Stomach (tissue), 9 donors: ENCODE results near the gene KCNK13. TPM values are rescaled to one million over a fixed set of nuclear protein-coding genes. Genes with fewer than 3 reads are reported as not detected.

ENCODE experiments used
- DNase-seq, 2 donors: peaks; one replicate each; pipeline versions ENCODE4 v3.0.0 to v3.0.0-alpha.2; 2013 to 2019
- H3K27ac ChIP-seq, 5 donors: fragments of 200-600 bp in 4 of 5; sonication (generic) in 4 of 5; one replicate each; pipeline ENCODE4 v1.5.1; 2013 to 2019; ENCODE audit warnings: mild to moderate bottlenecking in 1 of 5, moderate library complexity in 1 of 5
- H3K27me3 ChIP-seq, 3 donors: fragments of 200-600 bp; sonication (generic); one replicate each; pipeline ENCODE4 v1.5.1; 2017 to 2019; ENCODE audit warnings: mixed run types in 1 of 3
- H3K36me3 ChIP-seq, 4 donors: fragments of 200-600 bp; sonication (generic); 1 replicate in 3 of 4; 2 replicates in 1 of 4; pipeline ENCODE4 v1.5.1; 2016 to 2019
- H3K4me1 ChIP-seq, 4 donors: fragments of 200-600 bp; sonication (generic); one replicate each; pipeline ENCODE4 v1.5.1; 2016 to 2019
- H3K4me3 ChIP-seq, 4 donors: fragments of 200-600 bp; sonication (generic) in 3 of 4; one replicate each; pipeline ENCODE4 v1.5.1; 2016 to 2019; ENCODE audit warnings: mild to moderate bottlenecking in 1 of 4
- H3K9me3 ChIP-seq, 4 donors: fragments of 200-600 bp; sonication (generic); one replicate each; pipeline ENCODE4 v1.5.1; 2016 to 2019
- EP300 ChIP-seq: sonication (generic); formaldehyde crosslinking; IDR thresholded peaks from one replicate; pipeline ENCODE4 v1.6.1; 2017; ENCODE audit warnings: antibody characterized with exemption
- POLR2A ChIP-seq, 4 donors: fragments of 450-650 bp; IDR thresholded peaks; one replicate each; pipeline ENCODE4 v1.6.1; 2016; ENCODE audit warnings: antibody characterized with exemption in 4 of 4, control low read depth in 2 of 4, mild to moderate bottlenecking in 1 of 4, moderate library complexity in 1 of 4
- POLR2AphosphoS5 ChIP-seq, 3 donors: sonication (generic); formaldehyde crosslinking; IDR thresholded peaks; one replicate each; pipeline ENCODE4 v1.6.1; 2016; ENCODE audit warnings: antibody characterized with exemption in 3 of 3
- WGBS, 5 donors: extraction: QIAGEN DNeasy Blood & Tissue Kit in 3 of 5; methylation state at CpG; one replicate each; pipeline versions ENCODE4 v1.1.5 to v1.1.7; 2013 to 2018; 5-methylcytosine and 5-hydroxymethylcytosine counted together
- intact Hi-C: fragments of 100-400 bp; cut with DNase I; formaldehyde crosslinking; loops from one replicate; pipeline ENCODE4 v1.15.1; 2023; ENCODE audit warnings: low total_unique reads
- polyA plus RNA-seq, 3 donors: library from polyadenylated mRNA; stranded (reverse); fragments of 200-250 nt; gene quantifications; one replicate each; pipeline ENCODE4 v1.2.3, GENCODE V29; 2013
- total RNA-seq, 5 donors: library from RNA; depleted of rRNA; stranded (reverse); fragments of >200 nt; gene quantifications; one replicate each; pipeline versions ENCODE4 v1.1.0 to v1.2.3, GENCODE V29; 2014 to 2016
- TF ChIP-seq, protein P1 (sequence below), 7 experiments: fragments of 450-650 bp in 4 of 7; fragments of 200-600 bp in 3 of 7; sonication (generic) in 3 of 7; IDR thresholded peaks; one replicate each; pipeline ENCODE4 v1.5.1; 2016 to 2019; ENCODE audit warnings: antibody characterized with exemption in 7 of 7, control low read depth in 2 of 7, mild to moderate bottlenecking in 1 of 7
- donor health status: healthy with polysubstance abuse.
- donor health status: Bipolar disorder and iron deficiency.
- donor health status: healthy.

The KCNK13 gene
- total and polyA plus RNA-seq, 8 donors, result 0.08 to 2.5 (median 0.37) TPM; not detected in 4

DNA sequence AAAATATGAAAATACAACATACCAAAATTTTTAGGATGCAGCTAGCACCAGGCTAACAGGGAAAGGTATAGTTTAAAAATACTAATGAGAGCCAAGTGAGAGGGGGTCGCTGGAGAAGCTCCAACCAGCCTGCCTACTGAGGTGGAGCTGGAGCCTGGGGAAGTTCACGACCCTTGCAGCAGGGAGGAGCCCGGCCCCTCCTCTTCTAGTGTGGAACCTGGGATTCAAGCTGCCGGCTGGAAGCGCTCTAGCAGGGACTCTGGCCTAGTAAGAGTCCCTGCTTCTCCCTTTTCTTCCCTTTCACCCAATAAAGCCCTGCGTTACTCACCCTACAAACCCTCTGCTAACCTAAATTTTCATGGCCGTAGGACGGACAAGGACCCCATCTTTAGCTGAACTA is 5.0 kb upstream of the KCNK13 start:
- H3K27ac ChIP-seq, result no peak overlapping the region
- DNase-seq, result no peak
- intact Hi-C loops, result no loop called here
- peaks cover 0 to 3% (median 0%) of the 10 kb centered on the region in 4 donors for H3K9me3 ChIP-seq
- peaks cover 19 to 85% (median 30%) of the 10 kb centered on the region in 3 donors for H3K27me3 ChIP-seq
- TF ChIP-seq EP300 (no peak), POLR2AphosphoS5 (IDR thresholded peaks at IDR 0.05) (no peak), POLR2A (IDR thresholded peaks at IDR 0.05) (no peak)
- TF ChIP-seq, protein P1, sequence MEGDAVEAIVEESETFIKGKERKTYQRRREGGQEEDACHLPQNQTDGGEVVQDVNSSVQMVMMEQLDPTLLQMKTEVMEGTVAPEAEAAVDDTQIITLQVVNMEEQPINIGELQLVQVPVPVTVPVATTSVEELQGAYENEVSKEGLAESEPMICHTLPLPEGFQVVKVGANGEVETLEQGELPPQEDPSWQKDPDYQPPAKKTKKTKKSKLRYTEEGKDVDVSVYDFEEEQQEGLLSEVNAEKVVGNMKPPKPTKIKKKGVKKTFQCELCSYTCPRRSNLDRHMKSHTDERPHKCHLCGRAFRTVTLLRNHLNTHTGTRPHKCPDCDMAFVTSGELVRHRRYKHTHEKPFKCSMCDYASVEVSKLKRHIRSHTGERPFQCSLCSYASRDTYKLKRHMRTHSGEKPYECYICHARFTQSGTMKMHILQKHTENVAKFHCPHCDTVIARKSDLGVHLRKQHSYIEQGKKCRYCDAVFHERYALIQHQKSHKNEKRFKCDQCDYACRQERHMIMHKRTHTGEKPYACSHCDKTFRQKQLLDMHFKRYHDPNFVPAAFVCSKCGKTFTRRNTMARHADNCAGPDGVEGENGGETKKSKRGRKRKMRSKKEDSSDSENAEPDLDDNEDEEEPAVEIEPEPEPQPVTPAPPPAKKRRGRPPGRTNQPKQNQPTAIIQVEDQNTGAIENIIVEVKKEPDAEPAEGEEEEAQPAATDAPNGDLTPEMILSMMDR (IDR thresholded peaks at IDR 0.05), result no peak
- no peaks in the 10 kb centered on the region for H3K36me3 ChIP-seq
- WGBS, 5 donors, result 49 to 53% (median 51%) methylated on average over 8 of the region's 8 CpGs
- H3K4me3 ChIP-seq, result no peak overlapping the region
- peaks cover 16 to 19% (median 19%) of the 10 kb centered on the region in 4 donors for H3K4me1 ChIP-seq

DNA sequence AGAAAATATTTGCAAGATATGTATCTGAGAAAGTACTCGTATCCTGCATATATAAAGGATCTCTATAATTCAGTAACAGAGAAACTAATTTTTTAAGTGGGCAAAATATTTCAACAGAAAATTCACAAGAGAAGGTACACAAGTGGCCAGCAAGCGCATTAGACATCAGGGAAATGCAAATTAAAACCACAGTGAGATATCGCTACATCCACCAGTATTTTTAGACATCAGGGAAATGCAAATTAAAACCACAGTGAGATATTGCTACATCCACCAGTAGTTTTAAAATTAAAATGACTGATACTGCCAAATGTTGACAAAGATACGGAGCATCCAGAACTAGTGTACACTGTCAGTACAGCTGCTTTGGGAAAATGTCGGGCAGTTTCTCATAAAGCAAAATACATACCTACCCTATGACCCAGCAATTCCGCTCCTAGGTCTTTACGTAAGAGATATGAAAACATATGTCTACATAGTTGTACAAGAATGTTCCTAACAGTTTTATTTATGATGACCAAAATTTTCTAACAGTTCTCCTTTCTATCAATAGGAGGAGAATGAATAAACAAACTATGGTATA is 2.8 kb upstream of the KCNK13 start:
- Histone ChIP-seq H3K4me3 (no peak overlapping the region), H3K36me3 (no peaks in the 10 kb centered on the region), H3K9me3 (peaks cover 0 to 3% (median 0%) of the 10 kb centered on the region in 4 donors), H3K27me3 (peaks cover 14 to 91% (median 49%) of the 10 kb centered on the region in 3 donors), H3K4me1 (peaks cover 24 to 34% (median 30%) of the 10 kb centered on the region in 4 donors), H3K27ac (no peak overlapping the region)
- DNase-seq, result no peak
- TF ChIP-seq POLR2AphosphoS5 (IDR thresholded peaks at IDR 0.05) (no peak), EP300 (no peak), POLR2A (IDR thresholded peaks at IDR 0.05) (no peak)
- TF ChIP-seq, protein P1 (IDR thresholded peaks at IDR 0.05), result no peak
- WGBS, 5 donors, result 84 to 88% (median 86%) methylated on average over 7 of the region's 7 CpGs
- intact Hi-C loops, result no loop called here

DNA sequence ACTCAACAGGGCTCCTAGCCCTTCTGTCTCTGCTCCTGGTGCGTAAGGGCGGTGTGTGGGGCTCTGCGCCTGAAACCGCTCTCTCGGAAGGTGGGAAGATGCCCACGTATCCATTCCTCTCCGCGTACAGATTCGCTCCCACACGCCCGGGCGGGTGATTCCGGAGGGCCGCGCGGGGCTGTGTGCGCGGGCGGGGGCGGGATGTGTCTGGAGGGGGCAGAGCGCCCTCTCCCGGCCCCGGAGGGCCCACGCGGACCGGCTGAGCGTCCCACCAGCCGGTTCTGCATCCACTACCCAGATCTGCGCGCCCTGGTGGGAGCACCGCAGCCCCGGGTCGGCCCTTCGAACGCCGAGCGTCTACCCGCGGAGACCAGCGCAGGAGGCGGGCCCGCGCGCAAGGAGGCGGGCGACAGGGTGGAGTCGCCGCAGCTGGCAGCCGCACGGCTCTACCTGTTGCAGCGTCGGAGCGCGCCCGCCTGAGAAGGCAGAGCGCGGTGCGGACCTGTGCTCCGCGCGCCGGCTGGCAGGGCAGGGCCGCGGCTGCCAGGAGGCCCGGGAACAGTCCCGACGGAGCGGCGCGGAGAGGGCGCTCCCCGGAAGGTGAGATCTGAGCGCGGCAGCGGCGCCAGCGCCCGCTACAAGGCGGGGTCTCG is 1.4 kb upstream of the KCNK13 start:
- Histone ChIP-seq H3K9me3 (peaks cover 0 to 3% (median 0%) of the 10 kb centered on the region in 4 donors), H3K36me3 (no peaks in the 10 kb centered on the region), H3K4me1 (peaks cover 24 to 34% (median 30%) of the 10 kb centered on the region in 4 donors), H3K27ac (no peak overlapping the region), H3K4me3 (peak overlapping the region; percentile 43 to 63 (median 53)), H3K27me3 (peaks cover 14 to 90% (median 50%) of the 10 kb centered on the region in 3 donors)
- TF ChIP-seq POLR2AphosphoS5 (IDR thresholded peaks at IDR 0.05) (no peak), POLR2A (IDR thresholded peaks at IDR 0.05) (no peak), EP300 (no peak)
- TF ChIP-seq, protein P1 (IDR thresholded peaks at IDR 0.05), result no peak
- 0 to 2% (median 0%) methylated on average over 29 to 80 of the region's 80 CpGs for WGBS, 5 donors
- intact Hi-C loops, result no loop called here
- DNase-seq, result peak; percentile 42 to 84

DNA sequence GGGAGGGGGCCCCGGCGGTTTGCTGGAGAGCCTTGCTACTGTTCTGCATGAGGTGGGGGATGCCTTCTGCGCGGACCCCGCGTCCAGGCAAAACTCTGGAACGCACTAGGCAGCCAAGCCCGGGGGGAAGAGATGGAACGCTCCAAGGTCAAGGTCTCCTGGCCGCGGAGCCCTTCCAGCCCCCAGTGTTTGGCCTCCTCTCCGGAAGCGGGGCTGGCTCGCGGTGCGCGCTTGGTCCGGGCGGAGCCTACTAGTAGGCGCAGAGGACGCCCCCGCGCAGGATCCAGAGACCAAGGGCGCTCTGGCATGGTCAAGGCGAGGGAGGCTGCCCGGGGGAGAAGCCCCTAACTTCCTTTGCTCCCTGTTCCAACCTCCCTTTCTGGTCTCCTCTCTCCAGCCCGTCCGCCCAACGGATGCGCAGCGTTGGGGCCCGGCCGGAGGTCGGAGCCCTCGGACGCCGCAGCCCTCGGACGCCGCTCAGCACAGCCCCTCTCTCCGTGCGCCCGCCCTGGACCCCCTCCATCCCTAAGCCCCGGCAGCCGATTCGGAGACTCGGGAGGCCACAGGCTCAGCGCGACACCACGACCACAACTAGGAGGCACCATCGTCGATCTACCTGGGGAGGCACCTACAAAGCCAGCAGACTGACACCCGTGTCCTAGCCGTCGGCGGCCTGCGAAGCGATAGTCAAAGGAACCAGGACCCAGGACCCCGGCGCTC is 669 bp upstream of the KCNK13 start:
- peak in 1 of 2 donors; percentile 29 for DNase-seq
- 0 to 3% (median 1%) methylated on average over 2 to 60 of the region's 60 CpGs for WGBS, 5 donors
- TF ChIP-seq, protein P1 (IDR thresholded peaks at IDR 0.05), result no peak
- TF ChIP-seq POLR2AphosphoS5 (IDR thresholded peaks at IDR 0.05), result no peak
- TF ChIP-seq EP300, result no peak
- no peak for TF ChIP-seq POLR2A (IDR thresholded peaks at IDR 0.05)
- Histone ChIP-seq H3K27me3 (peaks cover 14 to 93% (median 50%) of the 10 kb centered on the region in 3 donors), H3K27ac (no peak overlapping the region), H3K4me1 (peaks cover 24 to 34% (median 30%) of the 10 kb centered on the region in 4 donors), H3K36me3 (no peaks in the 10 kb centered on the region), H3K4me3 (peak overlapping the region; percentile 43 to 63 (median 53)), H3K9me3 (peaks cover 0 to 3% (median 0%) of the 10 kb centered on the region in 4 donors)
- intact Hi-C loops, result no loop called here
